ENCODE data around the gene MSI2. TPM values are rescaled to one million over a fixed set of nuclear protein-coding genes. Genes with fewer than 3 reads are reported as not detected.

MSI2 gene
- total and polyA plus RNA-seq, 7 experiments from 2014 or later, result 3.3 to 169 (median 125) TPM

- Histone ChIP-seq H3K4me3 (ENCODE audit: low read length) (no peak overlapping the region), H3K4me1 (ENCODE audit: control insufficient read depth in 2 of 2, insufficient read depth in 2 of 2, low read length in 2 of 2) (no peaks in the 10 kb centered on the region), H3K36me3 (ENCODE audit: control insufficient read depth in 2 of 3, insufficient read depth in 3 of 3, low read length in 3 of 3) (peaks cover 0 to 31% (median 0%) of the 10 kb centered on the region in 3 experiments), H3K9me3 (ENCODE audit: control insufficient read depth in 2 of 3, low read length in 3 of 3) (no peaks in the 10 kb centered on the region), H3K27ac (ENCODE audit: low read depth, low read length) (no peak overlapping the region), H3K27me3 (ENCODE audit: control insufficient read depth in 2 of 2, insufficient read depth in 2 of 2, low read length in 2 of 2) (no peaks in the 10 kb centered on the region)
- CTCF ChIA-PET, result interaction anchor here (0.6 kb wide), 1 partner anchor 222 kb away, joined by 3 read pairs; no protein-coding TSS in a partner anchor
- POLR2A ChIA-PET, result interaction anchor here (0.9 to 1.9 kb wide), 2 partner anchors 9 to 19 kb away, joined by 3 to 7 read pairs; no protein-coding TSS in a partner anchor
- H3K27me3 Mint-ChIP-seq, result no peaks in the 10 kb centered on the region
- peaks cover 0 to 24% (median 4%) of the 10 kb centered on the region in 7 donors for H3K4me1 Mint-ChIP-seq
- intact Hi-C loops (cut with micrococcal nuclease), result no loop called here
- no peak overlapping the region for H3K4me3 Mint-ChIP-seq
- H3K36me3 Mint-ChIP-seq, result peaks cover 11 to 40% (median 24%) of the 10 kb centered on the region in 5 donors
- H3K27ac Mint-ChIP-seq, result peak overlapping the region in 2 of 9 donors; percentile 24 to 44
- DNase-seq, result no peak
- H3K9me3 Mint-ChIP-seq, result no peaks in the 10 kb centered on the region
- ATAC-seq, result no peak
Observed at GRCh38 chr17:57623620-57624019, 367.3 kb downstream of the MSI2 start.

GRCh38 chr17:57624386-57624785 lies 368.1 kb downstream of the MSI2 start:
- Histone ChIP-seq H3K36me3 (ENCODE audit: control insufficient read depth in 2 of 3, insufficient read depth in 3 of 3, low read length in 3 of 3) (peaks cover 0 to 36% (median 0%) of the 10 kb centered on the region in 3 experiments), H3K9me3 (ENCODE audit: control insufficient read depth in 2 of 3, low read length in 3 of 3) (no peaks in the 10 kb centered on the region), H3K4me1 (ENCODE audit: control insufficient read depth in 2 of 2, insufficient read depth in 2 of 2, low read length in 2 of 2) (no peaks in the 10 kb centered on the region), H3K27me3 (ENCODE audit: control insufficient read depth in 2 of 2, insufficient read depth in 2 of 2, low read length in 2 of 2) (no peaks in the 10 kb centered on the region), H3K4me3 (ENCODE audit: low read length) (no peak overlapping the region), H3K27ac (ENCODE audit: low read depth, low read length) (no peak overlapping the region)
- Mint-ChIP-seq H3K27me3 (no peaks in the 10 kb centered on the region), H3K36me3 (peaks cover 6 to 36% (median 18%) of the 10 kb centered on the region in 5 donors), H3K4me1 (peaks cover 0 to 17% (median under 1%) of the 10 kb centered on the region in 7 donors), H3K27ac (peak overlapping the region in 3 of 9 donors; percentile 15 to 46 (median 36)), H3K9me3 (no peaks in the 10 kb centered on the region), H3K4me3 (no peak overlapping the region)
- POLR2A ChIA-PET, result interaction anchor here (0.6 to 1.9 kb wide), 2 partner anchors 19 to 230 kb away, joined by 6 to 7 read pairs; no protein-coding TSS in a partner anchor
- DNase-seq (no peak), ATAC-seq (no peak)
- CTCF ChIA-PET, result no interaction called here
- intact Hi-C loops (cut with micrococcal nuclease), result no loop called here

- DNase-seq (no peak), ATAC-seq (no peak)
- H3K9me3 Mint-ChIP-seq, result no peaks in the 10 kb centered on the region
- Histone ChIP-seq H3K4me3 (ENCODE audit: low read length) (no peak overlapping the region), H3K27ac (ENCODE audit: low read depth, low read length) (no peak overlapping the region), H3K4me1 (ENCODE audit: control insufficient read depth in 2 of 2, insufficient read depth in 2 of 2, low read length in 2 of 2) (no peaks in the 10 kb centered on the region), H3K36me3 (ENCODE audit: control insufficient read depth in 2 of 3, insufficient read depth in 3 of 3, low read length in 3 of 3) (peaks cover 0 to 40% (median 0%) of the 10 kb centered on the region in 3 experiments), H3K9me3 (ENCODE audit: control insufficient read depth in 2 of 3, low read length in 3 of 3) (no peaks in the 10 kb centered on the region), H3K27me3 (ENCODE audit: control insufficient read depth in 2 of 2, insufficient read depth in 2 of 2, low read length in 2 of 2) (no peaks in the 10 kb centered on the region)
- intact Hi-C loops (cut with micrococcal nuclease), result no loop called here
- H3K4me3 Mint-ChIP-seq, result no peak overlapping the region
- H3K36me3 Mint-ChIP-seq, result peaks cover 3 to 35% (median 18%) of the 10 kb centered on the region in 5 donors
- H3K4me1 Mint-ChIP-seq, result peaks cover 0 to 16% (median 0%) of the 10 kb centered on the region in 7 donors
- ChIA-PET POLR2A (interaction anchor here (0.6 kb wide), 1 partner anchor 75 kb away, joined by 3 read pairs; no protein-coding TSS in a partner anchor), CTCF (no interaction called here)
- H3K27ac Mint-ChIP-seq, result peak overlapping the region in 3 of 9 donors; percentile 8 to 65 (median 25)
- H3K27me3 Mint-ChIP-seq, result no peaks in the 10 kb centered on the region
Observed at GRCh38 chr17:57625511-57625910, 369.2 kb downstream of the MSI2 start.

GRCh38 chr17:57625957-57626356 lies 369.6 kb downstream of the MSI2 start:
- DNase-seq (no peak), ATAC-seq (no peak)
- H3K36me3 ChIP-seq (ENCODE audit: control insufficient read depth in 2 of 3, insufficient read depth in 3 of 3, low read length in 3 of 3), result peaks cover 0 to 44% (median 0%) of the 10 kb centered on the region in 3 experiments
- no peaks in the 10 kb centered on the region for H3K27me3 ChIP-seq (ENCODE audit: control insufficient read depth in 2 of 2, insufficient read depth in 2 of 2, low read length in 2 of 2)
- no peaks in the 10 kb centered on the region for H3K4me1 ChIP-seq (ENCODE audit: control insufficient read depth in 2 of 2, insufficient read depth in 2 of 2, low read length in 2 of 2)
- ChIA-PET POLR2A (no interaction called here), CTCF (interaction anchor here (1.4 kb wide), 1 partner anchor 28 kb away, joined by 3 read pairs; no protein-coding TSS in a partner anchor)
- no peak overlapping the region for H3K4me3 Mint-ChIP-seq
- no peaks in the 10 kb centered on the region for H3K9me3 Mint-ChIP-seq
- H3K9me3 ChIP-seq (ENCODE audit: control insufficient read depth in 2 of 3, low read length in 3 of 3), result no peaks in the 10 kb centered on the region
- H3K36me3 Mint-ChIP-seq, result peaks cover 3 to 37% (median 19%) of the 10 kb centered on the region in 5 donors
- intact Hi-C loops (cut with micrococcal nuclease), result no loop called here
- no peak overlapping the region for H3K4me3 ChIP-seq (ENCODE audit: low read length)
- peaks cover 0 to 16% (median 1%) of the 10 kb centered on the region in 7 donors for H3K4me1 Mint-ChIP-seq
- H3K27ac Mint-ChIP-seq, result peak overlapping the region in 1 of 9 donors; percentile 18
- no peaks in the 10 kb centered on the region for H3K27me3 Mint-ChIP-seq
- H3K27ac ChIP-seq (ENCODE audit: low read depth, low read length), result no peak overlapping the region

GRCh38 chr17:57626520-57627210 lies 370.3 kb downstream of the MSI2 start:
- H3K9me3 Mint-ChIP-seq, result no peaks in the 10 kb centered on the region
- no peaks in the 10 kb centered on the region for H3K27me3 Mint-ChIP-seq
- Histone ChIP-seq H3K4me1 (ENCODE audit: control insufficient read depth in 2 of 2, insufficient read depth in 2 of 2, low read length in 2 of 2) (no peaks in the 10 kb centered on the region), H3K4me3 (ENCODE audit: low read length) (no peak overlapping the region), H3K9me3 (ENCODE audit: control insufficient read depth in 2 of 3, low read length in 3 of 3) (no peaks in the 10 kb centered on the region), H3K27me3 (ENCODE audit: control insufficient read depth in 2 of 2, insufficient read depth in 2 of 2, low read length in 2 of 2) (no peaks in the 10 kb centered on the region), H3K27ac (ENCODE audit: low read depth, low read length) (no peak overlapping the region), H3K36me3 (ENCODE audit: control insufficient read depth in 2 of 3, insufficient read depth in 3 of 3, low read length in 3 of 3) (peaks cover 0 to 51% (median 0%) of the 10 kb centered on the region in 3 experiments)
- intact Hi-C loops (cut with micrococcal nuclease), result no loop called here
- H3K4me1 Mint-ChIP-seq, result peaks cover 0 to 16% (median 4%) of the 10 kb centered on the region in 7 donors
- ATAC-seq (no peak), DNase-seq (no peak)
- H3K36me3 Mint-ChIP-seq, result peaks cover 7 to 44% (median 26%) of the 10 kb centered on the region in 5 donors
- POLR2A ChIA-PET, result no interaction called here
- peak overlapping the region in 2 of 9 donors; percentile 10 to 38 for H3K27ac Mint-ChIP-seq
- CTCF ChIA-PET, result interaction anchor here (0.5 to 1.4 kb wide), 2 partner anchors 29 to 475 kb away, joined by 3 read pairs; no protein-coding TSS in a partner anchor
- H3K4me3 Mint-ChIP-seq, result no peak overlapping the region

GRCh38 chr17:57627591-57627990 lies 371.3 kb downstream of the MSI2 start:
- Histone ChIP-seq H3K27ac (ENCODE audit: low read depth, low read length) (no peak overlapping the region), H3K27me3 (ENCODE audit: control insufficient read depth in 2 of 2, insufficient read depth in 2 of 2, low read length in 2 of 2) (no peaks in the 10 kb centered on the region), H3K4me1 (ENCODE audit: control insufficient read depth in 2 of 2, insufficient read depth in 2 of 2, low read length in 2 of 2) (no peaks in the 10 kb centered on the region), H3K9me3 (ENCODE audit: control insufficient read depth in 2 of 3, low read length in 3 of 3) (no peaks in the 10 kb centered on the region), H3K4me3 (ENCODE audit: low read length) (no peak overlapping the region), H3K36me3 (ENCODE audit: control insufficient read depth in 2 of 3, insufficient read depth in 3 of 3, low read length in 3 of 3) (peaks cover 0 to 60% (median 0%) of the 10 kb centered on the region in 3 experiments)
- H3K4me1 Mint-ChIP-seq, result peaks cover 0 to 16% (median 4%) of the 10 kb centered on the region in 7 donors
- peaks cover 13 to 53% (median 35%) of the 10 kb centered on the region in 5 donors for H3K36me3 Mint-ChIP-seq
- intact Hi-C loops (cut with micrococcal nuclease), result no loop called here
- H3K27ac Mint-ChIP-seq, result peak overlapping the region in 1 of 9 donors; percentile 45
- peaks cover 0 to 1% (median 0%) of the 10 kb centered on the region in 11 donors for H3K9me3 Mint-ChIP-seq
- ChIA-PET CTCF (no interaction called here), POLR2A (no interaction called here)
- ATAC-seq (no peak), DNase-seq (no peak)
- H3K4me3 Mint-ChIP-seq, result no peak overlapping the region
- H3K27me3 Mint-ChIP-seq, result no peaks in the 10 kb centered on the region

Measured in naive thymus-derived CD4-positive, alpha-beta T cell (primary cell).